ENCODE data around the gene C14orf119.

Gene C14orf119

GRCh38 chr14:23095196-23096108 lies at the start of gene C14orf119:
Gene C14orf119 (plus strand): TSS chr14:23095505. CDS start chr14:23097659, 2,154 bp downstream.
- no peak for DNase-seq

- no peak for DNase-seq
Measured at GRCh38 chr14:23047034-23047634, 48.2 kb upstream of the C14orf119 start.

- no peak for DNase-seq
Measured at GRCh38 chr14:23047751-23048693, 47.3 kb upstream of the C14orf119 start.

GRCh38 chr14:23049011-23049410 lies 46.3 kb upstream of the C14orf119 start:
- no peak for DNase-seq

- no peak for DNase-seq
Measured at GRCh38 chr14:23051141-23052057, 43.9 kb upstream of the C14orf119 start.

- no peak for DNase-seq
Measured at GRCh38 chr14:23052182-23052623, 43.1 kb upstream of the C14orf119 start.

GRCh38 chr14:23052671-23053070 lies 42.6 kb upstream of the C14orf119 start:
- no peak for DNase-seq

- no peak for DNase-seq
Measured at GRCh38 chr14:23053426-23053825, 41.9 kb upstream of the C14orf119 start.

- DNase-seq = no peak
Measured at GRCh38 chr14:23054000-23054811, 41.1 kb upstream of the C14orf119 start.

GRCh38 chr14:23055147-23055550 lies 40.2 kb upstream of the C14orf119 start:
- DNase-seq = no peak

GRCh38 chr14:23055621-23056144 lies 39.6 kb upstream of the C14orf119 start:
- DNase-seq = no peak

GRCh38 chr14:23056145-23056955 lies 39.0 kb upstream of the C14orf119 start:
- DNase-seq = no peak

- no peak for DNase-seq
Measured at GRCh38 chr14:23056956-23057756, 38.1 kb upstream of the C14orf119 start, which contains the start of gene CDH24. Gene CDH24 (minus strand): TSS chr14:23057520. CDS start chr14:23055733, 1,787 bp downstream.

- DNase-seq = no peak
Measured at GRCh38 chr14:23057757-23058653, 37.3 kb upstream of the C14orf119 start.

GRCh38 chr14:23058654-23059504 lies 36.4 kb upstream of the C14orf119 start:
- DNase-seq = no peak

- DNase-seq = no peak
Measured at GRCh38 chr14:23060536-23061260, 34.6 kb upstream of the C14orf119 start.

Measured in NCI-H2081 treated with DMSO at 0.1 percent for 48 hours (cell line).